Activated CD4-positive, alpha-beta memory T cell treated with anti-CD3 and anti-CD28 coated beads for 36 hours (primary cell): ENCODE measurements around the gene ECE2. TPM values are rescaled to one million over a fixed set of nuclear protein-coding genes. Genes with fewer than 3 reads are reported as not detected.

Source experiments
- CTCF ChIA-PET: fragments of 350-600 bp; sonication (Branson Sonifier 250); formaldehyde crosslinking; loops from one replicate; lab custom pipeline; 2021; ENCODE audit warnings: antibody characterized with exemption, inconsistent platforms; lab: Charles Lee
- POLR2A ChIA-PET: fragments of 350-600 bp; sonication (Branson Sonifier 250); formaldehyde crosslinking; loops from one replicate; lab custom pipeline; 2021; ENCODE audit warnings: antibody characterized with exemption; lab: Charles Lee
- DNase-seq: peaks from one replicate; pipeline ENCODE4 v3.0.0-alpha.2; 2020
- H3K27ac Mint-ChIP-seq: one replicate; pipeline ENCODE4 v1.8.0; 2021; ENCODE audit warnings: mixed read lengths
- H3K27me3 Mint-ChIP-seq: one replicate; pipeline ENCODE4 v1.8.0; 2021; ENCODE audit warnings: mixed read lengths
- H3K36me3 Mint-ChIP-seq: one replicate; pipeline ENCODE4 v1.8.0; 2021; ENCODE audit warnings: mixed read lengths
- H3K4me1 Mint-ChIP-seq: one replicate; pipeline ENCODE4 v1.8.0; 2021; ENCODE audit warnings: low read depth, mixed read lengths
- H3K4me3 Mint-ChIP-seq: one replicate; pipeline ENCODE4 v1.8.0; 2021; ENCODE audit warnings: mild to moderate bottlenecking, mixed read lengths
- H3K9me3 Mint-ChIP-seq: one replicate; pipeline ENCODE4 v1.8.0; 2021; ENCODE audit warnings: mixed read lengths
- intact Hi-C: fragments of 100-400 bp; cut with micrococcal nuclease; formaldehyde crosslinking; loops from one replicate; pipeline ENCODE4 v1.15.1; 2023
- total RNA-seq, 2 experiments: library from RNA; stranded (reverse); gene quantifications; one replicate each; pipeline ENCODE4 v1.2.3, GENCODE V29; 2021

ECE2 gene
- total RNA-seq, 2 experiments from 2014 or later, result not detected

DNA sequence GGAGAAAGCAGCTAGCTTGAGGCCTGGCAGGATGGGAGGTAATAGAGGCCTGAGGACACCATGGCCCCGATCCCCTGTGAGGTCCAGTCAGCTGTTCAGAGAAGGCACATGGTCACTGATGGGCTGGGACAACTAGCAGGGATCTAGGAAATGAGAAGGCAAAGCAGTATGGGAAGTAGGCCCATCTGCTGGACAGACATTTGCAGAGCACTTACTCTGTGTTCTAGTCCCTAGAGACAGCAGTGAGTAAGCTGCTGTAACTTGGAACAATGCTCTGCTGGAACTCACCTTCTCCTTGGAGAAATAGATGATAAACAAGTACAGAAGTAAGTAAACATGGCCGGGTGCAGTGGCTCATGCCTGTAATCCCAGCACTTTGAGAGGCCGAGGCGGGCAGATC lies 7.1 kb downstream of the ECE2 start:
- Mint-ChIP-seq H3K9me3 (no peaks in the 10 kb centered on the region), H3K27ac (no peak overlapping the region), H3K27me3 (peaks cover 11% of the 10 kb centered on the region), H3K4me1 (no peaks in the 10 kb centered on the region), H3K36me3 (no peaks in the 10 kb centered on the region), H3K4me3 (no peak overlapping the region)
- intact Hi-C loops, result no loop called here
- DNase-seq, result no peak
- ChIA-PET CTCF (interaction anchor here (1.8 kb wide), 1 partner anchor 56 kb away, joined by 8 read pairs; no protein-coding TSS in a partner anchor), POLR2A (no interaction called here)

DNA sequence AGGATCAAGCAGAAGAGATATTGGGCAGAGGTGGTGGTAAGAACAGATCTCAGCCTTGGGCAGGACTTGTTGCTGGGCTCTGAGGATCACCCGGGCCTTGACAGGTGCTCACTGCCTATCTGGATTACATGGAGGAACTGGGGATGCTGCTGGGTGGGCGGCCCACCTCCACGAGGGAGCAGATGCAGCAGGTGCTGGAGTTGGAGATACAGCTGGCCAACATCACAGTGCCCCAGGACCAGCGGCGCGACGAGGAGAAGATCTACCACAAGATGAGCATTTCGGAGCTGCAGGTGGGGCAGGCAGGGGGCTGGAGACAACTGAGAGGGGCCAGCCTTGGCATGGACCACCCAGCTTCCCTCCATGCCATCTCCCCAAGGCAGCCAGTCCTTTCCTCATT lies 7.9 kb downstream of the ECE2 start:
- ChIA-PET CTCF (interaction anchor here (1.1 to 4.6 kb wide), 3 partner anchors 17 to 388 kb away, joined by 3 to 42 read pairs (median 8); no protein-coding TSS in a partner anchor), POLR2A (no interaction called here)
- Mint-ChIP-seq H3K4me3 (no peak overlapping the region), H3K36me3 (no peaks in the 10 kb centered on the region), H3K27me3 (peaks cover 7% of the 10 kb centered on the region), H3K4me1 (no peaks in the 10 kb centered on the region), H3K9me3 (no peaks in the 10 kb centered on the region), H3K27ac (no peak overlapping the region)
- no peak for DNase-seq
- intact Hi-C loops, result no loop called here

DNA sequence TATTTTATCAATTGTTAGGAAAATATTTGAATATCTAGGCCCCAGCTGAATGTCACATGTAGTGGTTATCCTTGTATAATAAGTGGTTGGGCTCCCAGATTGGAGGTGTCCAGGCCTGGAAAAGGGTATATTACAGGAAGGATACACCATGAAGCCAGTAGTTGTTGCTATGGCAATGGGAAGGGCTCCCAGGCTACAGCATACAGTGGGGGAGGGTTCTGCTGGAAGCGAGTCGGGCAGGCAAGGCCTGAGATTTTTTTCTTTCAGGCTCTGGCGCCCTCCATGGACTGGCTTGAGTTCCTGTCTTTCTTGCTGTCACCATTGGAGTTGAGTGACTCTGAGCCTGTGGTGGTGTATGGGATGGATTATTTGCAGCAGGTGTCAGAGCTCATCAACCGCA lies 8.9 kb downstream of the ECE2 start:
- H3K36me3 Mint-ChIP-seq, result no peaks in the 10 kb centered on the region
- intact Hi-C loops, result no loop called here
- peaks cover 2% of the 10 kb centered on the region for H3K4me1 Mint-ChIP-seq
- ChIA-PET CTCF (interaction anchor here (0.6 to 4.6 kb wide), 4 partner anchors 57 to 389 kb away, joined by 4 to 42 read pairs (median 7); no protein-coding TSS in a partner anchor), POLR2A (no interaction called here)
- H3K27me3 Mint-ChIP-seq, result peaks cover 5% of the 10 kb centered on the region
- no peak overlapping the region for H3K4me3 Mint-ChIP-seq
- H3K9me3 Mint-ChIP-seq, result no peaks in the 10 kb centered on the region
- DNase-seq, result peak; percentile 51
- no peak overlapping the region for H3K27ac Mint-ChIP-seq

GRCh38 chr3:184289426-184289938 lies 13.7 kb downstream of the ECE2 start:
- Mint-ChIP-seq H3K4me3 (no peak overlapping the region), H3K36me3 (no peaks in the 10 kb centered on the region), H3K4me1 (peaks cover 2% of the 10 kb centered on the region), H3K9me3 (no peaks in the 10 kb centered on the region), H3K27me3 (peaks cover 5% of the 10 kb centered on the region), H3K27ac (no peak overlapping the region)
- CTCF ChIA-PET, result interaction anchor here (0.6 to 4.8 kb wide), 15 partner anchors 9 to 405 kb away, joined by 3 to 53 read pairs (median 4); partner anchors contain the start of genes EEF1AKMT4 and PARL
- POLR2A ChIA-PET, result no interaction called here
- peak; percentile 81 for DNase-seq
- intact Hi-C loops, result loop anchor here (1.0 to 2.0 kb wide), 3 partner anchors 41 to 394 kb away; partner anchors contain the start of genes ALG3 and EEF1AKMT4

DNA sequence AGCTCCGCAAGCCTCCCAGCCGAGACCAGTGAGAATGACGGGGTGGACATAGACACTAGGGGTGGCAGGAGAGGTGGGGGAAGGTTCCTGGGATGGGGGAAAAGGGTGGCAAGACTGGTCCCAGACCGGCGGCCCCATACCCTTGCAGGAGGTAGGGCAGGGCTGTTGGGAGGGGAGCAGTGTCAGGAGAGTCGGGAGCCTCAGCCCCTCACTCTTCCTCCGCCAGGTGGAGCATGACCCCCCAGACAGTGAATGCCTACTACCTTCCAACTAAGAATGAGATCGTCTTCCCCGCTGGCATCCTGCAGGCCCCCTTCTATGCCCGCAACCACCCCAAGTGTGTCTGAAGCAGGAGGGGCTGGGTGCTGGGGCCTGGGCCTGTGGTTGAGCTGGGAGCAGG lies 14.5 kb downstream of the ECE2 start:
- peaks cover 2% of the 10 kb centered on the region for H3K4me1 Mint-ChIP-seq
- H3K9me3 Mint-ChIP-seq, result no peaks in the 10 kb centered on the region
- intact Hi-C loops, result loop anchor here (10.0 kb wide), 1 partner anchor 596 kb away; the partner anchor contains the start of gene YEATS2
- ChIA-PET CTCF (interaction anchor here (0.6 to 4.8 kb wide), 3 partner anchors 11 to 64 kb away, joined by 3 to 53 read pairs (median 4); no protein-coding TSS in a partner anchor), POLR2A (no interaction called here)
- H3K36me3 Mint-ChIP-seq, result no peaks in the 10 kb centered on the region
- no peak overlapping the region for H3K4me3 Mint-ChIP-seq
- peaks cover 5% of the 10 kb centered on the region for H3K27me3 Mint-ChIP-seq
- no peak overlapping the region for H3K27ac Mint-ChIP-seq
- no peak for DNase-seq

GRCh38 chr3:184291044-184291737 lies 15.4 kb downstream of the ECE2 start:
- Mint-ChIP-seq H3K27me3 (peaks cover 2% of the 10 kb centered on the region), H3K27ac (no peak overlapping the region), H3K36me3 (no peaks in the 10 kb centered on the region), H3K4me3 (no peak overlapping the region), H3K9me3 (no peaks in the 10 kb centered on the region), H3K4me1 (peaks cover 2% of the 10 kb centered on the region)
- no peak for DNase-seq
- ChIA-PET POLR2A (no interaction called here), CTCF (interaction anchor here (4.8 kb wide), 1 partner anchor 64 kb away, joined by 53 read pairs; no protein-coding TSS in a partner anchor)
- intact Hi-C loops, result loop anchor here (10.0 kb wide), 1 partner anchor 596 kb away; the partner anchor contains the start of gene YEATS2

DNA sequence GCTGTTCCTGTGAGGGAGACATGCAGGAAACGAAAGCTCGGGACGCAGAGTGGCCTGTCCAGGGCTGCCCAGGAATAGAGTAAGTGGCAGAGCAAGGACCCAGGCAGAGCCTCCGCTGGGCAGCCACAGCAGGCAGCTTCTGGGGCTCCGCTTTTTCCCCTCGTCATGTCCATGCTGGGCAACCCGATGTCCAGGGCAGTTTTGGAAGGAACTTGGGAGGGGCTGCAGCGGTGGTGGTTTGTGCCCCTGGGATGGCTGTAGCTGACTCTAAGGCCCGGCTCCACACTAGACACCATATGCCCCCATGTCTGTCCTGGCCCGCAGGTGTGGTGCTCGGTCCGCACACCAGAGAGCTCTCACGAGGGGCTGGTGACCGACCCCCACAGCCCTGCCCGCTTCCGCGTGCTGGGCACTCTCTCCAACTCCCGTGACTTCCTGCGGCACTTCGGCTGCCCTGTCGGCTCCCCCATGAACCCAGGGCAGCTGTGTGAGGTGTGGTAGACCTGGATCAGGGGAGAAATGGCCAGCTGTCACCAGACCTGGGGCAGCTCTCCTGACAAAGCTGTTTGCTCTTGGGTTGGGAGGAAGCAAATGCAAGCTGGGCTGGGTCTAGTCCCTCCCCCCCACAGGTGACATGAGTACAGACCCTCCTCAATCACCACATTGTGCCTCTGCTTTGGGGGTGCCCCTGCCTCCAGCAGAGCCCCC lies 16.1 kb downstream of the ECE2 start:
- DNase-seq, result no peak
- ChIA-PET CTCF (interaction anchor here (4.8 kb wide), 1 partner anchor 65 kb away, joined by 53 read pairs; no protein-coding TSS in a partner anchor), POLR2A (no interaction called here)
- Mint-ChIP-seq H3K27ac (no peak overlapping the region), H3K4me1 (peaks cover 2% of the 10 kb centered on the region), H3K9me3 (no peaks in the 10 kb centered on the region), H3K36me3 (no peaks in the 10 kb centered on the region), H3K27me3 (no peaks in the 10 kb centered on the region), H3K4me3 (no peak overlapping the region)
- intact Hi-C loops, result loop anchor here (10.0 kb wide), 1 partner anchor 597 kb away; the partner anchor contains the start of gene YEATS2

DNA sequence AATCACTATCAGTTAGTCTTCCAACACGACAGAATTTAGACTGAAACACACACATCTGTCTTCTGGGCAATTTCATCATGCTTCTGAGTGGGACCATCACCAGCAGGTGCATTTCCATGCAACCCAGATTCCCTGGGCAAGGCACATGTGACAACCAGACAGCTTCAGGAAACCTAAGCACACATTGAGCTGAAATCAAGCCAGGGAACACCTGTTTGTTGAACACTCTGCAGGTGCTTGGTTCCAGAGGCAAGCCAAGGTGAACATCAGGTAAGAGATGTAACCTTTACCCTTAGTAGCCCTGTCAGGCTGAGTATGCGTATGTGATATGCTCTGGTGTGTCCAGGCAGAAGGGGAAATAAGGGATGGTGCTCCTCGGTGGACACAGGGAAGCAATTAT lies 19.9 kb downstream of the ECE2 start:
- Mint-ChIP-seq H3K4me1 (peaks cover 15% of the 10 kb centered on the region), H3K27ac (no peak overlapping the region), H3K4me3 (no peak overlapping the region), H3K36me3 (peaks cover 13% of the 10 kb centered on the region), H3K27me3 (no peaks in the 10 kb centered on the region), H3K9me3 (no peaks in the 10 kb centered on the region)
- ChIA-PET POLR2A (no interaction called here), CTCF (interaction anchor here (1.0 to 3.1 kb wide), 2 partner anchors 46 to 68 kb away, joined by 5 to 17 read pairs; partner anchors contain the start of gene EEF1AKMT4)
- DNase-seq, result no peak
- intact Hi-C loops, result loop anchor here (5.0 to 10.0 kb wide), 3 partner anchors 408 to 658 kb away; partner anchors contain the start of genes KLHL24 and YEATS2

DNA sequence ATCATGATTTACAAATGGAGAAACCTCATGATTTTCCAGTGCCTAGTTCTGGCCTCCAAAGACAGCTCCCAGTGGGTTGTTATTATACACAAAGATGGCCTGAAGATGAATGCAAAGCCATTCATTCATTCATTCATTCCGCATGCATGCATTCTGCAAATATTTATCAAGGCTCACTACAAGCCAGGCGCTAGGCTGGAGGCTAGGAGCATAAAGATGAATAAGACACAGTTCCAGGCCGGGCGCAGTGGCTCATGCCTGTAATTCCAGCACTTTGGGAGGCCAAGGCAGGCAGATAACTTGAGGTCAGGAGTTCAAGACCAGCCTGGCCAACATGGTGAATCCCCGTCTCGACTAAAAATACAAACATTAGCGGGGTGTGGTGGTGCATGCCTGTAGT lies 20.8 kb downstream of the ECE2 start:
- Mint-ChIP-seq H3K9me3 (no peaks in the 10 kb centered on the region), H3K4me1 (peaks cover 20% of the 10 kb centered on the region), H3K4me3 (no peak overlapping the region), H3K27me3 (no peaks in the 10 kb centered on the region), H3K27ac (no peak overlapping the region), H3K36me3 (peaks cover 17% of the 10 kb centered on the region)
- intact Hi-C loops, result loop anchor here (5.0 to 10.0 kb wide), 3 partner anchors 409 to 659 kb away; partner anchors contain the start of genes KLHL24 and YEATS2
- no peak for DNase-seq
- POLR2A ChIA-PET, result no interaction called here
- CTCF ChIA-PET, result no interaction called here

- no peaks in the 10 kb centered on the region for H3K9me3 Mint-ChIP-seq
- DNase-seq, result peak; percentile 99
- ChIA-PET POLR2A (interaction anchor here (0.7 to 1.2 kb wide), 3 partner anchors 16 to 104 kb away, joined by 3 read pairs; no protein-coding TSS in a partner anchor), CTCF (interaction anchor here (0.7 to 2.2 kb wide), 6 partner anchors 9 to 395 kb away, joined by 3 to 5 read pairs (median 4); no protein-coding TSS in a partner anchor)
- H3K27me3 Mint-ChIP-seq, result no peaks in the 10 kb centered on the region
- H3K36me3 Mint-ChIP-seq, result peaks cover 32% of the 10 kb centered on the region
- peaks cover 21% of the 10 kb centered on the region for H3K4me1 Mint-ChIP-seq
- peak within 1 kb of the TSS; percentile 82 for H3K27ac Mint-ChIP-seq
- H3K4me3 Mint-ChIP-seq, result peak within 1 kb of the TSS; percentile 93
- intact Hi-C loops, result loop anchor here (1.0 to 10.0 kb wide), 10 partner anchors 15 to 662 kb away; partner anchors contain the start of genes ABCC5, ABCF3, AP2M1 and CAMK2N2
These were observed 23.1 kb downstream of the ECE2 start, which contains the start of gene PSMD2 for GRCh38 chr3:184298759-184299487. PSMD2 (plus strand) TSS chr3:184299241; CDS start chr3:184299267, 26 bp downstream.
